ENCODE measurements around the gene BANF2.

GRCh38 chr20:17666481-17666880, 33.3 kb upstream of the BANF2 start:
- TF ChIP-seq PKNOX1 (IDR thresholded peaks at IDR 0.05): no peak
- no peak for TF ChIP-seq FOXM1 (IDR thresholded peaks at IDR 0.05; ENCODE audit: borderline replicate concordance)
- no peak for TF ChIP-seq FOXK2 (IDR thresholded peaks at IDR 0.05)
- no peak for TF ChIP-seq ARNT (IDR thresholded peaks at IDR 0.05)
- TF ChIP-seq CTBP1 (IDR thresholded peaks at IDR 0.05; ENCODE audit: borderline replicate concordance): no peak
